HCT116 (cell line): ENCODE measurements around the gene GIT2. TPM values are rescaled to one million over a fixed set of nuclear protein-coding genes. Genes with fewer than 3 reads are reported as not detected.

ENCODE experiments used
- ATAC-seq: fragments of 200-7000 bp; cut with Tn5 transposase; 2 replicates; pipeline ENCODE4 v1.9.1; 2020; ENCODE audit warnings: mild to moderate bottlenecking, moderate library complexity
- BruUV-seq: library from RNA; stranded (reverse); fragments of 400-500 nt; replicated peaks from 2 replicates; lab custom pipeline; 2021; lab: Mats Ljungman, UMichigan
- CTCF ChIA-PET: fragments of 300-600 bp; sonication (Branson Sonifier 250); formaldehyde crosslinking; loops from one replicate; lab custom pipeline; 2021; ENCODE audit warnings: antibody characterized with exemption; lab: Charles Lee
- POLR2A ChIA-PET: fragments of 300-600, 350-600 bp; sonication (Branson Sonifier 250); formaldehyde crosslinking; loops from one replicate; lab custom pipeline; 2021; ENCODE audit warnings: antibody characterized with exemption; lab: Charles Lee
- RAD21 ChIA-PET, 2 experiments: fragments of 300-600 bp; sonication (Branson Sonifier 250); formaldehyde crosslinking; loops; one replicate each; lab custom pipeline; 2023; ENCODE audit warnings: low total read pairs in 2 of 2; ENCODE audit not compliant: uncharacterized antibody in 2 of 2, unreplicated experiment in 2 of 2, low non-redundant PET in 1 of 2; lab: Charles Lee
- DNase-seq: peaks from one replicate; pipeline ENCODE4 v3.0.0-alpha.2; 2010; ENCODE audit warnings: low read depth, low spot score
- H2AFZ ChIP-seq: fragments of 200-600 bp; shearing (Covaris generic), sonication (generic); 2 replicates; pipeline ENCODE4 v1.6.1; 2017; ENCODE audit warnings: low read depth, mixed run types, mixed read lengths, antibody characterized with exemption, low read length; ENCODE audit not compliant: poor library complexity, severe bottlenecking
- H3K27ac ChIP-seq: 2 replicates; pipeline ENCODE4 v1.5.1; 2012; ENCODE audit warnings: low read depth, low read length
- H3K27me3 ChIP-seq: fragments of 200-600 bp; sonication (generic); 2 replicates; pipeline ENCODE4 v1.6.1; 2016; ENCODE audit warnings: mixed run types, low read length, mixed read lengths; ENCODE audit not compliant: insufficient read depth
- H3K36me3 ChIP-seq, 2 experiments: fragments of 200-500 bp in 1 of 2; fragments of 200-600 bp in 1 of 2; sonication (Bioruptor generic) in 1 of 2; sonication (generic) in 1 of 2; 2 replicates each; pipeline versions ENCODE4 v1.5.1 to v1.6.1; 2014 to 2016; ENCODE audit warnings: low read length in 2 of 2, inconsistent platforms in 1 of 2, mixed read lengths in 1 of 2, mixed run types in 1 of 2; ENCODE audit not compliant: insufficient read depth in 2 of 2, control insufficient read depth in 1 of 2
- H3K4me1 ChIP-seq, 2 experiments: fragments of 200-600 bp in 1 of 2; sonication (generic) in 1 of 2; 2 replicates each; pipeline versions ENCODE4 v1.5.1 to v1.6.1; 2012 to 2017; ENCODE audit warnings: low read length in 2 of 2, inconsistent platforms in 1 of 2, mild to moderate bottlenecking in 1 of 2, mixed read lengths in 1 of 2, mixed run types in 1 of 2, moderate library complexity in 1 of 2; ENCODE audit not compliant: insufficient read depth in 2 of 2, control insufficient read depth in 1 of 2
- H3K4me2 ChIP-seq: fragments of 200-600 bp; sonication (generic); 2 replicates; pipeline ENCODE4 v1.6.1; 2017; ENCODE audit warnings: mixed run types, low read length, mixed read lengths
- H3K4me3 ChIP-seq, 2 experiments: fragments of 200-600 bp in 1 of 2; sonication (generic) in 1 of 2; replicated peaks in 1 of 2; 2 replicates each; pipeline ENCODE4 v1.5.1; 2011 to 2016; ENCODE audit warnings: low read length in 2 of 2, control low read depth in 1 of 2, low read depth in 1 of 2, mild to moderate bottlenecking in 1 of 2, mixed read lengths in 1 of 2, mixed run types in 1 of 2
- H3K79me2 ChIP-seq: fragments of 200-600 bp; sonication (generic); 2 replicates; pipeline ENCODE4 v1.6.1; 2017; ENCODE audit warnings: mild to moderate bottlenecking, mixed run types, low read length, moderate library complexity, mixed read lengths; ENCODE audit not compliant: insufficient read depth
- H3K9ac ChIP-seq: fragments of 200-600 bp; sonication (generic); 2 replicates; pipeline ENCODE4 v1.6.1; 2016; ENCODE audit warnings: low read length, mixed read lengths
- H3K9me2 ChIP-seq: fragments of 200-600 bp; sonication (generic), shearing (Covaris generic); 2 replicates; pipeline ENCODE4 v1.6.1; 2017; ENCODE audit warnings: mixed run types, mild to moderate bottlenecking, moderate library complexity; ENCODE audit not compliant: insufficient read depth
- H3K9me3 ChIP-seq, 2 experiments: fragments of 200-500 bp in 1 of 2; fragments of 200-600 bp in 1 of 2; sonication (Bioruptor generic) in 1 of 2; sonication (generic) in 1 of 2; 2 replicates each; pipeline ENCODE4 v1.6.1; 2014 to 2017; ENCODE audit warnings: low read length in 2 of 2, mixed read lengths in 2 of 2, inconsistent platforms in 1 of 2, low read depth in 1 of 2, mild to moderate bottlenecking in 1 of 2, mixed run types in 1 of 2, moderate library complexity in 1 of 2; ENCODE audit not compliant: control insufficient read depth in 1 of 2, insufficient read depth in 1 of 2
- H4K20me1 ChIP-seq: fragments of 200-600 bp; sonication (generic), shearing (Covaris generic); 2 replicates; pipeline ENCODE4 v1.6.1; 2017; ENCODE audit warnings: mixed run types, mild to moderate bottlenecking, moderate library complexity; ENCODE audit not compliant: insufficient read depth
- ATF3 ChIP-seq: IDR thresholded peaks from 2 replicates; pipeline ENCODE4 v1.6.1; 2012
- ELF1 ChIP-seq: IDR thresholded peaks from 2 replicates; pipeline ENCODE4 v1.6.1; 2012; ENCODE audit warnings: low read depth, borderline replicate concordance
- EZH2 ChIP-seq: fragments of 200-600 bp; sonication (generic); IDR thresholded peaks from 2 replicates; pipeline ENCODE4 v1.6.1; 2017; ENCODE audit warnings: antibody characterized with exemption, mixed run types
- EZH2phosphoT487 ChIP-seq: fragments of 200-600 bp; IDR thresholded peaks from 2 replicates; pipeline ENCODE4 v1.6.1; 2018; ENCODE audit warnings: antibody characterized with exemption, borderline replicate concordance
- MAX ChIP-seq: IDR thresholded peaks from 2 replicates; pipeline ENCODE4 v1.6.1; 2012
- POLR2A ChIP-seq: IDR thresholded peaks from 2 replicates; pipeline ENCODE4 v1.7.0; 2011; ENCODE audit warnings: borderline replicate concordance; ENCODE audit not compliant: insufficient read depth, insufficient read length; ENCODE audit errors: extremely low read depth
- POLR2AphosphoS5 ChIP-seq: IDR thresholded peaks from 2 replicates; pipeline ENCODE4 v1.6.1; 2011; ENCODE audit warnings: mild to moderate bottlenecking, low read depth, low read length, moderate library complexity
- RAD21 ChIP-seq: IDR thresholded peaks from 2 replicates; pipeline ENCODE4 v1.6.1; 2012; ENCODE audit warnings: low read depth, mild to moderate bottlenecking
- SIN3A ChIP-seq: IDR thresholded peaks from 2 replicates; pipeline ENCODE4 v1.6.1; 2012; ENCODE audit warnings: low read depth
- ZBTB33 ChIP-seq: IDR thresholded peaks from 2 replicates; pipeline ENCODE4 v1.6.1; 2011; ENCODE audit warnings: mild to moderate bottlenecking, low read length, moderate library complexity; ENCODE audit not compliant: insufficient replicate concordance; ENCODE audit errors: extremely low read depth
- ZNF274 ChIP-seq: fragments of 200-500 bp; sonication (Bioruptor generic); IDR thresholded peaks from 2 replicates; pipeline ENCODE4 v1.6.1; 2014; ENCODE audit warnings: mild to moderate bottlenecking, low read depth, low read length, inconsistent platforms
- intact Hi-C: fragments of 100-400 bp; cut with micrococcal nuclease; formaldehyde crosslinking; loops from 2 replicates; pipeline ENCODE4 v1.10.0; 2022
- total RNA-seq: library from RNA; stranded (reverse); gene quantifications from one replicate; pipeline ENCODE4 v1.2.1, GENCODE V29; 2021; ENCODE audit not compliant: unreplicated experiment

The GIT2 gene
- total RNA-seq, 1 experiment from 2014 or later = 21.5 TPM

GRCh38 chr12:109943811-109944210, 52.4 kb downstream of the GIT2 start:
- H4K20me1 ChIP-seq = no peaks in the 10 kb centered on the region
- ChIA-PET POLR2A (no interaction called here), RAD21 (no interaction called here), CTCF (interaction anchor here (1.4 kb wide), 1 partner anchor 33 kb away, joined by 5 read pairs; no protein-coding TSS in a partner anchor)
- no peak overlapping the region for H3K9ac ChIP-seq
- intact Hi-C loops = no loop called here
- no peaks in the 10 kb centered on the region for H3K79me2 ChIP-seq
- BruUV-seq = no TSS peak
- no peak overlapping the region for H2AFZ ChIP-seq
- H3K4me2 ChIP-seq = no peak overlapping the region
- no peak overlapping the region for H3K4me3 ChIP-seq
- no peaks in the 10 kb centered on the region for H3K9me3 ChIP-seq
- DNase-seq (no peak), ATAC-seq (no peak)
- no peaks in the 10 kb centered on the region for H3K27me3 ChIP-seq
- H3K36me3 ChIP-seq = 0 out of 4 replicates have a peak, but pooled peaks cover 3 to 6% of the 10 kb centered on the region in 2 experiments
- TF ChIP-seq ATF3 = no peak
- TF ChIP-seq POLR2AphosphoS5 = no peak
- no peak for TF ChIP-seq MAX
- no peak for TF ChIP-seq ZBTB33
- no peak for TF ChIP-seq RAD21
- TF ChIP-seq POLR2A = no peak
- no peak for TF ChIP-seq ZNF274
- TF ChIP-seq SIN3A = no peak
- no peak for TF ChIP-seq ELF1
- TF ChIP-seq EZH2 = no peak
- no peak for TF ChIP-seq EZH2phosphoT487
- H3K9me2 ChIP-seq = no peaks in the 10 kb centered on the region
- H3K27ac ChIP-seq = no peak overlapping the region
- peaks cover 0 to 11% of the 10 kb centered on the region in 2 experiments; a peak in 1 of 4 replicates for H3K4me1 ChIP-seq
